HG03108 (cell line): ENCODE measurements around the gene SERPIND1.

Experiments
- ATAC-seq: cut with Tn5 transposase; IDR thresholded peaks from one replicate; pipeline ENCODE4 v1.9.1; 2021; ENCODE audit warnings: moderate library complexity; ENCODE audit not compliant: unreplicated experiment

Gene SERPIND1

GRCh38 chr22:20788627-20789344 lies 14.9 kb downstream of the SERPIND1 start:
- ATAC-seq = no peak

DNA sequence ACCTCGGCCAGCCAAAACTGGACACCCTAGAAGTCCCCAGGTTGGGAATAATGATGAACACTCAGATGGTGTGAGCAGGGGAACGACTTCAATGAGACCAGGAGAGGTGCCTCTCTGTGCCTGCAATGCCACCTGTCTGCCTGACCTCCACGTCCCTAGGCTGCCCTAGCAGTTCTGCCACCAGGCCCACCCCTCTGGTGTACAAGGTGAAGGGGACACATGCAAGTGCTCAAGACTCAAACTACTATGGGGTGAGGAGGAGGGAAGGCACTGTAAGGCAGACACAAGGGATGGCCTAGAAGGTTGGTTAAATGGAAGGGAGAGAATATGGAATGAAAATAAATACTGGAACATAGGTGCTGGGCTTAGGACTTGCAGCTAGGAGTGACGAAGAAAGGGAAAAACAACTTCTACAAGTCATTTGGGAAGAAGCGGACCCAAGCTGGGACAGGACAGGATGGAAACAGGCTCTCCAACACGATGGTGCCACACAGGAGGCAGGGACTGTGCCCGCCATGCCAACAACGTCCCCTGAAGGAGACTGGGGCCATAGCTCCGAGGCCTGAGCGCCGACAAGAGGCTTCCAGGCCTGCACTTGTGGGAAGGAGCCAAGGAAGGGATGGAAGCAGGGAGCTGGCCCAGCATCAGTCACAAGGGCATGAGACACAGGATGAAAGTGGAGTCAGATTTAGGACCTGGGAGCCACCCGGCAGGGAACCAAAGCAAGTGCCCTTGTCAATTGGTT lies 18.5 kb downstream of the SERPIND1 start:
- ATAC-seq = no peak

GRCh38 chr22:20792966-20793728 lies 19.2 kb downstream of the SERPIND1 start:
- ATAC-seq = no peak

GRCh38 chr22:20793748-20794649 lies 20.1 kb downstream of the SERPIND1 start:
- no peak for ATAC-seq

- no peak for ATAC-seq
Observed at GRCh38 chr22:20794650-20795413, 20.9 kb downstream of the SERPIND1 start.

DNA sequence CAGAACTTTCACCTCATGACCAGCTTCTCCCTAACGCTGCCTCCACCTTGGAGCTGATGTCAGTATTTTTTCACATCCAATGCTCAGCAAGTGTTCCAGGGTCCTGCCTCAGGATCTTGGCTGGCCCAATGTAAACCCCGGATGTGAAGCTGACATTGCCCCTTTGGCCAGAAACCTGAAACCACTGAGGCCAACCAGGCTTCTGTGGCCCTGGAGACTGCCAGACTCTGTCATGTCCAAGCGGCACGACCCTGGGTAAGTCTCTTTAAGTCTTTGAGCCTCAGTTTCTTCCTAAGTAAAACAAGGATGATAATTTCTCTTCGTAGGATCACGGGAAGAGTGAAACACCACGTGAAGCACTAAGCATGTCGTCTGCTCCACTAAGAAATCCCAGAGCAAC lies 22.8 kb downstream of the SERPIND1 start:
- no peak for ATAC-seq

- ATAC-seq = no peak
Observed at GRCh38 chr22:20798218-20798617, 24.3 kb downstream of the SERPIND1 start.

- ATAC-seq = no peak
Observed at GRCh38 chr22:20798974-20799373, 25.1 kb downstream of the SERPIND1 start.

GRCh38 chr22:20799449-20799848 lies 25.5 kb downstream of the SERPIND1 start:
- ATAC-seq = no peak

DNA sequence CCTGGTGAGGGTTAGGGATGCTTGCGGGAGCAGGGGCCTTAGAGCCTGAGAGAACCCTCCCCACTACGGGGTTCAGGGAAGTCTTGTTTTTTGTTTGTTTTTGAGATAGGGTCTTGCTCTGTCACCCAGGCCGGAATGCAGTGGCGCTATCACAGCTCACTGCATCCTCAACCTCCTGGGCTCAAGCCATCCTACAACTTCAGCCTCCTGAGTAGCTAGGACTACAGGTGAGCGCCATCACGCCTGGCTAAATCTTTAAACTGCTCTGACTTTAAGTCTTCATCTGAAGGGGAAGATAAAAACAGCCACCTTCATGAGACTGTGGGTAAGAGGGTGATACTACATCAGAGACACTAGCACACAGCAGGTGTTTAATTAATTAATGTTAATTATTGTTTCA lies 28.5 kb downstream of the SERPIND1 start:
- no peak for ATAC-seq

DNA sequence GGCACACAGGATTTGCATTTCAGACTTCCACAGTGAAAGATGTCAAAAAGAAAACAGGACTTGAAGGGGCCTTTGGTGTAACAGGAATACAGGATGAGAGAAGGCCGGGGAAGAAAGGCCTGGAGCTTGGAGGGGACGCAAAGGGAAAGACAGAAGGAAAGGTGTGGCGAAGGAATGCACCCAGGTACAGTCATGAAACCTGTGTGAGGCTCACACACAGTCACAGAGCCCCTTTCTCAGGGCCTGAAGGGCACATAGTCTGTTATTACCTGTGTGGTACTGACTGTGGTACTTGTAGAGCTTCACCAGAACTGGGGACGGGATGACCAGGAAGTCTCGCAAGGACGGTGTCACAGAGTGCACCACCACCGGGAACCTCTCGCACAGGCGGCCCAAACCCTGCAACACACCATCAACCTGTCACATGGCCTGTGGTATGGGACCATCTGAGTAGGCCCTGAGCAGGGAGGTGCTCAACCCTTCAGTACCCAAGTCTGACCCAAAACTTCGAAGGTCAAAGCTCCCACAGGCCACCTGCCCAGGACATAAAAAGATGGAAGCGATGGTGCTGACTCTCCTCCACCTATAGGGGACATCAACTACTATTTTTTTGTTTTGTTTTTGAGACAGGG lies 29.1 kb downstream of the SERPIND1 start:
- ATAC-seq = no peak

DNA sequence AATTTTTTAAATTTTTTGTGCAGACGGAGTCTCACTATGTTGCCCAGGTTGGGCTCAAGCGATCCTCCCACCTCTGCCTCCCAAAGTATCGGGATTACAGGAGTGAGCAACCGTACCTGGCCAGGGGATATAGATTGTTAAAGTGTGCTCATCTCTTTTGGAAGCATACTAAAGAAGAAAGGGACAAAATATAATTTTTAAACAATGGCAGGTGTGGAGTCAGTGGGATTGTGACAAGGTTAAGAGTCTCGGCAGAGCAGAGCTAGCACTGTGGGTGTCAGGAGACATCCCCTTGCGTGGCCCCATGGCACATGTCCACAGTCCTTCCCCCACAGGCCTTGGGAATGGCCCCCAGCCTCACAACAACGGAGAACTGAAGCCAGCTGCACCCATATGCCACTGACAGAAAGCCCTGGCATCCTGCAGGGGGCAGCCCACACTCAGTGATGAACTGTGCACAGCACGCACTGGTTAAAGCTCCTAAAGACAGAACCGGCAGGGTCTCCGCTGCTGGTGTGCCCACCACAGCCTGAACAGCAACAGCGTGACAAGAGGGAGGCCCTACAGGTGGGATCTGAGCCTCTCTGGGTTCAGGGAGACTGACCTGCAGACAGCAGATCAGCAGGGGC lies 29.9 kb downstream of the SERPIND1 start:
- no peak for ATAC-seq

DNA sequence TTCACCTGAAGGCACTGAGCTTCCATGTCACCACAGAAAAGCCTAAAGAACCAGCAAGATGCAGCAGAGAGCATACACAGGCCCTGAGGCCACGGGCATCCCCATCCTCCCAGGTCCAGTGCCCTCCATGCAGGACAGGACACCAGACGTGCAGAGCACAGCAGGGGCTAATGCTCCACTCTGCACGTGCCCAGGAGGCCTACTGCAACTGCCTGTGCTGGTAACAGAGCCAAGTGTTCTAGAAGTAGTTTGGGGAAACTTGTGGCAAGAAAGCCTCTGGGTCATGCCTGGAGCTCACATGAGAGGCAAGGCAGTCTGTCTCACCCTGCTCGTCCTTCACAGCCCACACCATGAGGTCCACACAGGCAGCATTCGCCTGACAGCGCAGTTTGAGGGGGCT lies 30.7 kb downstream of the SERPIND1 start:
- ATAC-seq = no peak

DNA sequence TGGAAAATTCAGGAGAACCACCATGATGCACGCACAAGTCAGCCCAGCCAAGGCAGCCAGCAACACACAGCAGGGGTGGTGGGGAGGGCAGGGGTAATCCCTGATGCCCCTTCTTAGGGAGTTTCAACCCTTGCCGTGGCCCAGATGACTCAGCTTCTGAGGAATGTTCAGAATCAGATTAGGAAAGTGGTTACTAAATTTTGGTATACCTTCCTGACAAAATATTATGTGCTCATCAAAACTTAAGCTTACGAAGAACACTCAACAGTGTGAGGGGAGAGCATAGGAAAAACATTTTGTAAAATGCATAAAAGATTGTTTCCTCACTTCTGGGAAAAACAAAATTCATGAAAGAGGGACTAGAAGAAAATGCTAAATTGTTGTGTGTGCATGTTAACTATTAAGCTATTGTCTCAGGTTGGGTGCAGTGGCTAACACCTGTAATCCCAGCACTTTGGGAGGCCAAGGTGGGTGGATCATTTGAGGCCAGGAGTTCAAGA lies 32.1 kb downstream of the SERPIND1 start:
- ATAC-seq = no peak

GRCh38 chr22:20807315-20807752 lies 33.4 kb downstream of the SERPIND1 start:
- no peak for ATAC-seq

DNA sequence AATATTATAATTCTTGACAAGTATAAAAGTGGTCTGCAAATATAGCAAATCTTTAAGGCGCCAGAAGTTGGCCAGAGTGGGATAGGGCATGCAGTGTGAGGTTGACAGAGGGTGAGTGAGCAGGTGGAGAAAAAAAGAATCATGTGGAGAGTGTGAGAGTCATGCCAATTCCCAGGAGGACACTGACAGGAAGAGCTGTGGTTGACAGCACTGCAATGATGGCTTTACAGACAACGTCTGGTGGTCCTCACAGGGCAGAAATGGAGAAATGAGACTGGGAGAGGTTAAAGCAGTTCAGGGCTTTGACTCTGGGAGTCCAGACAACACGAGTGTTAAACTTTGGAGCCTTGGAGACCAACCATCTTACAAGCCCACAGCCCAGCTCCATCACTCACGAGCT lies 34.9 kb downstream of the SERPIND1 start:
- no peak for ATAC-seq

- no peak for ATAC-seq
Observed at GRCh38 chr22:20809538-20810185, 35.7 kb downstream of the SERPIND1 start.

- ATAC-seq = no peak
Observed at GRCh38 chr22:20810645-20811044, 36.7 kb downstream of the SERPIND1 start.
